GM13976 (cell line): ENCODE data around the gene STAT4.
"Not testable (repeated sequence)": the region's sequence is repeated elsewhere in the genome, so short reads cannot be mapped to it uniquely, and the experiment has no call there.

Experiments used
- DNase-seq: peaks from one replicate; pipeline ENCODE4 v3.0.0; 2012; ENCODE audit warnings: low spot score
- in situ Hi-C: fragments of 300-500 bp; cut with MboI; formaldehyde crosslinking; loops from one replicate; pipeline ENCODE4 v1.12.0; 2022; ENCODE audit warnings: low sequenced_read_pairs, mixed read lengths, inconsistent platforms; ENCODE audit not compliant: unreplicated experiment
- TF ChIP-seq, protein P1 (sequence below): IDR thresholded peaks from 2 replicates; pipeline ENCODE4 v1.5.1; 2012; ENCODE audit warnings: borderline replicate concordance, mild to moderate bottlenecking; ENCODE audit not compliant: insufficient read depth; ENCODE audit errors: extremely low read depth, missing control alignments, control extremely low read depth

STAT4 gene

GRCh38 chr2:191001032-191001431 is 149.8 kb downstream of the STAT4 start:
- TF ChIP-seq, protein P1, sequence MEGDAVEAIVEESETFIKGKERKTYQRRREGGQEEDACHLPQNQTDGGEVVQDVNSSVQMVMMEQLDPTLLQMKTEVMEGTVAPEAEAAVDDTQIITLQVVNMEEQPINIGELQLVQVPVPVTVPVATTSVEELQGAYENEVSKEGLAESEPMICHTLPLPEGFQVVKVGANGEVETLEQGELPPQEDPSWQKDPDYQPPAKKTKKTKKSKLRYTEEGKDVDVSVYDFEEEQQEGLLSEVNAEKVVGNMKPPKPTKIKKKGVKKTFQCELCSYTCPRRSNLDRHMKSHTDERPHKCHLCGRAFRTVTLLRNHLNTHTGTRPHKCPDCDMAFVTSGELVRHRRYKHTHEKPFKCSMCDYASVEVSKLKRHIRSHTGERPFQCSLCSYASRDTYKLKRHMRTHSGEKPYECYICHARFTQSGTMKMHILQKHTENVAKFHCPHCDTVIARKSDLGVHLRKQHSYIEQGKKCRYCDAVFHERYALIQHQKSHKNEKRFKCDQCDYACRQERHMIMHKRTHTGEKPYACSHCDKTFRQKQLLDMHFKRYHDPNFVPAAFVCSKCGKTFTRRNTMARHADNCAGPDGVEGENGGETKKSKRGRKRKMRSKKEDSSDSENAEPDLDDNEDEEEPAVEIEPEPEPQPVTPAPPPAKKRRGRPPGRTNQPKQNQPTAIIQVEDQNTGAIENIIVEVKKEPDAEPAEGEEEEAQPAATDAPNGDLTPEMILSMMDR: no peak
- no peak for DNase-seq
- in situ Hi-C loops: no loop called here

GRCh38 chr2:190999949-191000665 is 150.7 kb downstream of the STAT4 start:
- in situ Hi-C loops: no loop called here
- DNase-seq: no peak
- TF ChIP-seq, protein P1: no peak

DNA sequence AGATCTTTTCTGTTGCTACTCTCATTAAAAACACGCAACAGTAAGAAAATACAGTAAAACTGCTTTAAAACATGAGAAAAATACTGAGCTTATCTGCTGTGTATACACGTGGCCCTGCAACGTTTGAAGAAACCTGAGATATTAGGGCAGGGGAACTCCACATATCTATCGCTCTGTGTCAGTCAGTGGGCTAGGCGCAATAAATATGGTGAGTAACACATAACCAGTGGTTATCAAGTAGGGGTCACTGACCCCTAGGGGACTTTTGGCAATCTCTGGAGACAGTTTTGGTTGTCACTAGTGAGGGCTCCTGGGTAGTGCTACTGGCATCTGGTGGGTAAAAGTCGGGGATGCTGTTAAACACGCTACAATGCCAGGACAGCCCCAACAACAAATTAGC is 151.7 kb downstream of the STAT4 start:
- in situ Hi-C loops: no loop called here
- DNase-seq: no peak

DNA sequence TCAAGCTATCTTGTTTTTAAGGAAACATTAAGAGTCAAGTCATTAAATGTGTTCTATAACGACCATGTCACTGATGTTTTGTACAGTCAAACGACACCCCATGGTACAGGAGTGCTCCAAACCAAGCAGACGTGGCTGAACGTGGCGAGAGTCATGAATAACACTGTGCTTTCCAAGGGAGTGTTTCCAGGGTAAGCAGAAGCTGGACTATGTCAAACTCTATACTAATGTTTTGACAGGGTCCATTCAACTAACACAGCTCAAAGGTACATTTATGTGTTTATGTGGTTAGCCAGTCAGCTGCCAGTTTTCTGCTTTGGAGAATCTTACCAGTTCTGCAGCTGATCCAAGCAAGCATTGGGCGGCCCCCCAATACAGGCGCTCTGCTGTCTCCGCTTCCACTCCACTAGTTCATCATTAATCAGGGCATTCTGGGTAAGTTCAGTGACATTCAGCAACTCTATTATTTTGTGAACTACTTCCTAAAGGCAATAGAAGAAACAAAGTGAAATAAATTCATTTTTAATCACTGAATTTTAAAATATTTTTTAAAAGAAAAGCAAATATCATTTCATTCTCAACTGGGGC is 153.2 kb downstream of the STAT4 start:
- TF ChIP-seq, protein P1: no peak
- in situ Hi-C loops: no loop called here
- DNase-seq: no peak

More for the DNA sequence above, 151.7 kb downstream of the STAT4 start:
- TF ChIP-seq, protein P1: no peak

- TF ChIP-seq, protein P1: no peak
- in situ Hi-C loops: no loop called here
- DNase-seq: no peak
Observed at GRCh38 chr2:190996947-190997346, 153.8 kb downstream of the STAT4 start.

GRCh38 chr2:190996338-190996946 is 154.4 kb downstream of the STAT4 start:
- in situ Hi-C loops: no loop called here
- DNase-seq: no peak
- TF ChIP-seq, protein P1: no peak

DNA sequence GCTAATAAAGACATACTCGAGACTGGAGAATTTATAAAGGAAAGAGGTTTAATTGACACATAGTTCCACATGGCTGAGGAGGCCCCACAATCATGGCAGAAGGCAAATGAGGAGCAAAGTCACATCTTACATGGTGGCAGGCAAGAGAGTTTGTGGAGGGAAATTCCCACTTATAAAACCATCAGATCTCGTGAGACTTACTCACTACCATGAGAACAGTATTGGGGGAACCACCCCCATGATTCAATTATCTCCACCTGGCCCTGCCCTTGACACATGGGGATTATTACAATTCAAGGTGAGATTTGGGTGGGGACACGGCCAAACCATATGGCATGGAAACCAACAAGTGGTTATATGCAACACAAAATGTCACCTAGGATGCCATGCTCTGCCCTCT is 155.5 kb downstream of the STAT4 start:
- in situ Hi-C loops, DNase-seq: not testable (repeated sequence)
